ENCODE results near the gene DNALI1. TPM values are rescaled to one million over a fixed set of nuclear protein-coding genes. Genes with fewer than 3 reads are reported as not detected.
"Not testable (repeated sequence)": the region's sequence is repeated elsewhere in the genome, so short reads cannot be mapped to it uniquely, and the experiment has no call there.

DNALI1 gene
- total RNA-seq, 1 experiment from 2014 or later = not detected

GRCh38 chr1:37533317-37534093, 23.2 kb upstream of the DNALI1 start:
- no peaks in the 10 kb centered on the region for H3K9me2 ChIP-seq (replicated peaks; ENCODE audit: low read length)
- H3F3A ChIP-seq (ENCODE audit: low read length, unreplicated experiment) = peaks cover 7% of the 10 kb centered on the region
- no peak overlapping the region for H3K9ac ChIP-seq (ENCODE audit: low read length)
- ATAC-seq (no peak; the same call in 1 of the 2 replicates), DNase-seq (peak; percentile 37)
- ChIA-PET CTCF (interaction anchor here (0.7 kb wide), 1 partner anchor 19 kb away, joined by 4 read pairs; the partner anchor contains the start of gene MEAF6), POLR2A (ENCODE audit: unreplicated experiment) (interaction anchor here (0.6 kb wide), 1 partner anchor 7 kb away, joined by 3 read pairs; no protein-coding TSS in a partner anchor)
- no peaks in the 10 kb centered on the region for H4K20me1 ChIP-seq (ENCODE audit: low read length)
- peak overlapping the region; percentile 90 for H3K27ac ChIP-seq (ENCODE audit: low read length)
- H3K9me3 ChIP-seq (ENCODE audit: low read length) = no peaks in the 10 kb centered on the region
- no TSS peak for BruUV-seq (replicated peaks)
- H3K79me2 ChIP-seq (ENCODE audit: low read length) = peaks cover 23% of the 10 kb centered on the region
- peaks cover 12% of the 10 kb centered on the region for H3K36me3 ChIP-seq (ENCODE audit: low read depth, low read length)
- intact Hi-C loops (cut with micrococcal nuclease) = loop anchor here (1.0 to 2.0 kb wide), 2 partner anchors 19 to 34 kb away; partner anchors contain the start of gene MEAF6
- no peak overlapping the region for H3K4me3 ChIP-seq (ENCODE audit: low read length)
- TF ChIP-seq, protein P1, sequence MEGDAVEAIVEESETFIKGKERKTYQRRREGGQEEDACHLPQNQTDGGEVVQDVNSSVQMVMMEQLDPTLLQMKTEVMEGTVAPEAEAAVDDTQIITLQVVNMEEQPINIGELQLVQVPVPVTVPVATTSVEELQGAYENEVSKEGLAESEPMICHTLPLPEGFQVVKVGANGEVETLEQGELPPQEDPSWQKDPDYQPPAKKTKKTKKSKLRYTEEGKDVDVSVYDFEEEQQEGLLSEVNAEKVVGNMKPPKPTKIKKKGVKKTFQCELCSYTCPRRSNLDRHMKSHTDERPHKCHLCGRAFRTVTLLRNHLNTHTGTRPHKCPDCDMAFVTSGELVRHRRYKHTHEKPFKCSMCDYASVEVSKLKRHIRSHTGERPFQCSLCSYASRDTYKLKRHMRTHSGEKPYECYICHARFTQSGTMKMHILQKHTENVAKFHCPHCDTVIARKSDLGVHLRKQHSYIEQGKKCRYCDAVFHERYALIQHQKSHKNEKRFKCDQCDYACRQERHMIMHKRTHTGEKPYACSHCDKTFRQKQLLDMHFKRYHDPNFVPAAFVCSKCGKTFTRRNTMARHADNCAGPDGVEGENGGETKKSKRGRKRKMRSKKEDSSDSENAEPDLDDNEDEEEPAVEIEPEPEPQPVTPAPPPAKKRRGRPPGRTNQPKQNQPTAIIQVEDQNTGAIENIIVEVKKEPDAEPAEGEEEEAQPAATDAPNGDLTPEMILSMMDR (conservative IDR thresholded peaks at IDR 0.05; ENCODE audit: low read depth, low read length) = no peak
- TF ChIP-seq EZH2 (IDR thresholded peaks at IDR 0.05; ENCODE audit: low read length, unreplicated experiment) (no peak), EZH2phosphoT487 (IDR thresholded peaks at IDR 0.05; ENCODE audit: borderline replicate concordance, low read length) (no peak)
- no peak overlapping the region for H2AFZ ChIP-seq (ENCODE audit: low read length)
- peak overlapping the region; percentile 68 for H3K4me2 ChIP-seq (ENCODE audit: low read length)
- H3K27me3 ChIP-seq (ENCODE audit: low read length) = no peaks in the 10 kb centered on the region
- H3K4me1 ChIP-seq (ENCODE audit: insufficient read depth, low read length) = peaks cover 46% of the 10 kb centered on the region

GRCh38 chr1:37537378-37537777, 19.4 kb upstream of the DNALI1 start:
- H3K27me3 ChIP-seq (ENCODE audit: low read length) = no peaks in the 10 kb centered on the region
- no peak overlapping the region for H2AFZ ChIP-seq (ENCODE audit: low read length)
- ChIA-PET POLR2A (ENCODE audit: unreplicated experiment) (no interaction called here), CTCF (interaction anchor here (0.7 kb wide), 1 partner anchor 63 kb away, joined by 3 read pairs; no protein-coding TSS in a partner anchor)
- H3K27ac ChIP-seq (ENCODE audit: low read length) = peak overlapping the region; percentile 56
- TF ChIP-seq, protein P1 (conservative IDR thresholded peaks at IDR 0.05; ENCODE audit: low read depth, low read length) = no peak
- TF ChIP-seq EZH2 (IDR thresholded peaks at IDR 0.05; ENCODE audit: low read length, unreplicated experiment) (no peak), EZH2phosphoT487 (IDR thresholded peaks at IDR 0.05; ENCODE audit: borderline replicate concordance, low read length) (no peak)
- H3K9me3 ChIP-seq (ENCODE audit: low read length) = no peaks in the 10 kb centered on the region
- H3K4me1 ChIP-seq (ENCODE audit: insufficient read depth, low read length) = peaks cover 46% of the 10 kb centered on the region
- peaks cover 27% of the 10 kb centered on the region for H3K79me2 ChIP-seq (ENCODE audit: low read length)
- H3K4me2 ChIP-seq (ENCODE audit: low read length) = peak overlapping the region; percentile 30
- H3K9me2 ChIP-seq (replicated peaks; ENCODE audit: low read length) = no peaks in the 10 kb centered on the region
- no peak overlapping the region for H3K4me3 ChIP-seq (ENCODE audit: low read length)
- H3K36me3 ChIP-seq (ENCODE audit: low read depth, low read length) = peaks cover 34% of the 10 kb centered on the region
- peaks cover 7% of the 10 kb centered on the region for H3F3A ChIP-seq (ENCODE audit: low read length, unreplicated experiment)
- H3K9ac ChIP-seq (ENCODE audit: low read length) = no peak overlapping the region
- peak; percentile 94 for DNase-seq
- intact Hi-C loops (cut with micrococcal nuclease) = loop anchor here (5.0 kb wide), 1 partner anchor 60 kb away; no protein-coding TSS in a partner anchor
- no peaks in the 10 kb centered on the region for H4K20me1 ChIP-seq (ENCODE audit: low read length)
- BruUV-seq (replicated peaks) = no TSS peak
- peak; percentile 80 for ATAC-seq

- POLR2A ChIA-PET (ENCODE audit: unreplicated experiment); H3K9me3 ChIP-seq (ENCODE audit: low read length); H3K27me3 ChIP-seq (ENCODE audit: low read length); CTCF ChIA-PET; DNase-seq; H3K4me3 ChIP-seq (ENCODE audit: low read length); H3K4me2 ChIP-seq (ENCODE audit: low read length); H4K20me1 ChIP-seq (ENCODE audit: low read length); H2AFZ ChIP-seq (ENCODE audit: low read length); ATAC-seq; BruUV-seq (replicated peaks); H3K27ac ChIP-seq (ENCODE audit: low read length); H3K9me2 ChIP-seq (replicated peaks; ENCODE audit: low read length); H3F3A ChIP-seq (ENCODE audit: low read length, unreplicated experiment); H3K9ac ChIP-seq (ENCODE audit: low read length): not testable (repeated sequence)
- Histone ChIP-seq H3K4me1 (ENCODE audit: insufficient read depth, low read length) (peaks cover 36% of the 10 kb centered on the region), H3K79me2 (ENCODE audit: low read length) (peaks cover 22% of the 10 kb centered on the region), H3K36me3 (ENCODE audit: low read depth, low read length) (peaks cover 34% of the 10 kb centered on the region)
- intact Hi-C loops (cut with micrococcal nuclease) = loop anchor here (5.0 kb wide), 1 partner anchor 62 kb away; no protein-coding TSS in a partner anchor
Observed at GRCh38 chr1:37539154-37539553, 17.6 kb upstream of the DNALI1 start.
